HG03175 (cell line): ENCODE data around the gene XRCC1.

Source experiments
- ATAC-seq: cut with Tn5 transposase; IDR thresholded peaks from one replicate; pipeline ENCODE4 v1.9.1; 2021; ENCODE audit warnings: mild to moderate bottlenecking, moderate library complexity; ENCODE audit not compliant: unreplicated experiment

XRCC1 gene

DNA sequence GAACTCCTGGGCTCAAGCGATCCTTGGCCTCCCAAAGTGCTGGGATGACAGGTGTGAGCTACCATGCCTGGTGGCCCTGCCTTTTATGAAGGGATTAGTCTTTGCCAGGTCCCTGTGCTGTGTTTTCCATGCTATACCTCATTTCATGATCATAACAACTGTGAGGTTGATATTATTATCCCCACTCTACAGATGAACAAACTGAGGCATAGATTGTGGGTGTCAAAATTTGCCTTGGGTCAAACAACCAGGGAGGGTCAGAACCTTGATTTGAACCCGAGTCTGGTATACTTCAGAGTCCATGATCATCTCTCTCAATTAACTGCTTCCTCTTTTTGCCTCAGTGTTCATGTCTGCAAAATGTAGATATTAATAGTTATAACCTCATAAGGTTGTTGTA is 7.2 kb upstream of the XRCC1 start:
- no peak for ATAC-seq

DNA sequence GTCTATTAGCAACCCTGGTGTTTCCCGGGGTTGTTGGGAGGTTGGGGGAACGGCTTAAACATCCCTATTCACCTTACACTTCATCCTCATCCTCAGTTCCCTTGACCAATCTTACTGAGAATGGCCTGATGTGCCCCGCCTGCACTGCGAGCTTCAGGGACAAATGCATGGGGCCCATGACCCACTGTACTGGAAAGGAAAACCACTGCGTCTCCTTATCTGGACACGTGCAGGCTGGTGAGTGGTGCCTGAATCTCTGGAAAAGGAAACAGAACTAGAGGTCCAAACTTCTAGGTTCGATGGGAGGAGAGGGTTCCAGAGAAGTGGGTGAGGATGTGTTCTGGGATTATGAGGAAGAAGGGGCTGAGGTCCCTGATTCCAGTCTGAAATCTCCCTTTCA is 6.1 kb upstream of the XRCC1 start:
- no peak for ATAC-seq

DNA sequence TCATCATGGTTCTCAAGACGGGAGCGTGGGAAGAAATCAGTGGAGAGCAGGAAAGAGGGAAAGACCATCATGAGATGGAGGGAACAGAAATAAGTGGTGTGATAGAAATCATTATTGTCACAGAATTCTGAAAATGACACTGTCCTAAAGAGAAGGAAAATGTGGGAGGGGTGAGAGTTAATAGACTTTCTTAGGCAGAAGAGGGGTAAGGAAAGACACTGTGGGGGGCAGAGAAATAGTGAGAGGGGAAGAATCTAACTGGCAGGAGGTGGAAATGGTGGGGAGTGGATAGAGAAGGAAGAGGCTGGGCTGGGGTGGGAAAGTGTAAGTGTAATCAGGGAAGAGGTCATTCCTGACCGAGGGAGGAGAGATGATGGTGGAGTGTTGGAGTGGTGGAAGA is 3.5 kb upstream of the XRCC1 start:
- ATAC-seq: no peak

DNA sequence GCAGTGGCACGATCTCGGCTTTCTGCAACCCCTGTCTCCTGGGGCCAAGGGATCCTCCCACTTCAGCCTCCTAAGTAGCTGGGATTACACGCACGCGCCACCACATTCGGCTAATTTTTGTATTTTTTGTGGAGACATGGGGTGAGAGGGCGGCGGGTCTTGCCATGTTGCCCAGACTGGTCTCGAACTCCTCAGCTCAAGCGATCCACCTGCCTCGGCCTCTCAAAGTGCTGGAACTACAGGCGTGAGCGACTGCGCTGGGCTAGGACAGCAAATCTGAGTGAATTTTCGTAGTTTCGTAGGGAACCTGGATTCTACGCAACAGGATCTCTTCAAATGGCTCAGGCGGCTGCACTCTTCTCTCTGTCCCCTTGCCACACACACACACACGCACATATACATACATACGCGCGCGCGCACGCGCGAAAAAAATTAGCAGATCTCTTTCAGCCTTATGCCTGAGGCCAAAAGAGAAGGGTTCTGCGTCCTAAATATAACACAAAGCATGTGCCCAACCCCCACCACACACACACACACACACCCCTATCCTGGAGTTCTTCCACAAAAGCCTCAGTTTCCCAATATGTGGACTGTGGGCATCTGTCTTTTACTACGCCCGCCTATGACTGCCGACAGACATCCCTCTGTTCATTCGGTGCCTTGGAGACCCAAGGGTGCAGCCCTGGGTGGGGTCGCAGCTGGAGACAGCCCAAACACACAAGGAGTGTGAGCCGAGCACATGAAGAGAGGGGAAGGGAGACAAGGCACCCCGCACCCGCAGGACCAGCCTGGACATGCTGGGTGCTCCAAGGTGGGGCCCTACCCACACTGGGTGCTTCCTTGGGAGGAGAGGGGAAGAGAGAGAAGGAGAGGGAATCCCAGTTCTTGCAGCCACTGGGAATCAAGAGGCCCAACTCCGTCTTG is 890 bp upstream of the XRCC1 start:
- no peak for ATAC-seq

DNA sequence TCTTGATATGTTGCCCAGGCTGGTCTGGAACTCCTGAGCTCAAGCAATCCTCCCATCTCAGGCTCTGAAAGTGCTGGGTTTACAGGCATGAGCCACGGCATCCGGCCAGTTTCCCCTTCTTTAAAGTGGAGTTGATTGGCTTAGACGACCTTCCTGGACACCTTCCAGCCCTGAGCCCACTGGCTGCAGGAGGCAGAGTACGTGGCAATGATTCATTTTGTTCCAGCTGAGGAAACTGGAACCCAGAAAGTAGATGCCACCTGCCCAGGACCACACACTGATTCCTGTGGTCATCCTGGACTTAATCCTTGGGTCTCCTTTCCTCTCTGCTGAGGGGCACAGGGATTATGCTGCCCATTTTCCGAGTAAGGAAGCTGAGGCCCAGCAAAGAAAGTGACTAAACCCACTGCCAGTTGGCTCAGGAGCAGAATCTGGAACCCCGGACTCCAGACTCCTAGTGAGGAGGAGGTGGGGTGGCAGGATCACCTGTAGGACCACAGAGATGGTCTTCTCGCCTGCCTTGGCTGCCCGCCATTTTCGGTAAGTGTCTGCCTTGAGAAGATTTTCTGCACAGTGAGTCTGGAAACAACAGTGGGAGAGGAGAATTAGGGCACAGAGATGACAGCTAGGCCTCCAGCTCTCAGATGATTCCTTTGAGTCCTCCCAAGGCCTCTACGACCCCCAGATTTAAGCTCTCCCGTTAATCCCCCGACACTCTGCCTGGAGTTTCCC is 737 bp downstream of the XRCC1 start:
- no peak for ATAC-seq

DNA sequence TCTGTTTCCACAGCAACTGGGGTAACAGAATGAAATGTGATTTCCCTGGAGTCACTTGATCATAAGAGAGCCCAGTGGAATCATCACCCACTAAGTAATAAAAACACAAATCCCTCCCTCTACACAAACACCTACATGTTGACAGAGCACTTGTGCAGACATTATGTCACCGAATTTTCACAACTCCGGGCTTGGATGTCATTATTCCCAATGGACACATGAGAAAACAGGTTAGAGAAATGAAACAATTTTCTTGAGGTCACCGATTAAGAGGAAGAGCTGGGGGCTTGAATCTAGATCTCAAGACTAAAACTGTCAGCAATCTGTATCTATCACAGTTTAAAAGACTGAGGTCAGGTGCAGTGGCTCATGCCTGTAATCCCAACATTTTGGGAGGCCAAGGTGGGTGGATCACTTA is 3.1 kb downstream of the XRCC1 start:
- no peak for ATAC-seq

DNA sequence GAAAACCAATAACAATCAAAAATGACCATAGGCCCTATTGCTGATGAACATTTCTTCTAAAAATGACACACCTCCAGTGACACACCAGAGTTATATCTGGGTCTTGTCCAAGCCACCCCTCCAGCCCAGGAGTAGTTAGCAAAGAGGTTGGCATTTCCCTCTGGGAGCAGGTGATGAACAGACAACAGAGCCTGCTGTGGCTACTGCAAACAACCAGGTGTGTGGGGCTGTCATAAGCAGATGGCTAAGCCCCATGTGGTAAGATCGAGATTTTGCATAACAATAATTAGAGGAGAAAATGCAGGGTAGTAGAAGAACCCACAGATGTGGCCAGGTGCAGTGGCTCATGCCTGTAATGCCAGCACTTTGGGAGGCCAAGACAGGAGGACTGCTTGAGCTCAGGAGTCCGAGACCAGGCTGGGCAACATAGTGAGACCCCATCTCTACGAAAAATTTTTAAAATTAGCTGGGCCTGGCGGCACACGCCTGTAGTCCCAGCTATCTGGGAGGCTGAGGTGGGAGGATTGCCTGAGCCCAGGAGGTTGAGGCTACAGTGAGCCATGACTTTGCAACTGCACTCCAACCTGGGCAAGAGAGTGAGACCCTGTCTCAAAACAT is 5.0 kb downstream of the XRCC1 start:
- ATAC-seq: no peak

DNA sequence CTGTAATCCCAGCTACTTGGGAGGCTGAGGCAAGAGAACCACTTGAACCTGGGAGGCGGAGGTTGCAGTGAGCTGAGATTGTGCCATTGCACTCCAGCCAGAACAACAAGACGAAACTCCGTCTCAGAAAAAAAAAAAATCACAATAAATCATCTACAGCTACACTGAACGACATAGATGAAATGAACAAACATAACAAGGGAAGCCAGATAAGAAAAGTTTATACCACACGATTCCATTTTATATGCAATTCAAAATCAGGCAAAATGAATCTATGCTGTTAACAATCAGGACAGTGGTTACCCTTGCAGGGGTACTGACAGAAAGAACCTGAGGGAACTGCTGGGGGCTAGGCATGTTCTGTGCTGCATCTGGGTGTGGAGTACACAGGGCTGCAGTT is 5.7 kb downstream of the XRCC1 start:
- no peak for ATAC-seq

DNA sequence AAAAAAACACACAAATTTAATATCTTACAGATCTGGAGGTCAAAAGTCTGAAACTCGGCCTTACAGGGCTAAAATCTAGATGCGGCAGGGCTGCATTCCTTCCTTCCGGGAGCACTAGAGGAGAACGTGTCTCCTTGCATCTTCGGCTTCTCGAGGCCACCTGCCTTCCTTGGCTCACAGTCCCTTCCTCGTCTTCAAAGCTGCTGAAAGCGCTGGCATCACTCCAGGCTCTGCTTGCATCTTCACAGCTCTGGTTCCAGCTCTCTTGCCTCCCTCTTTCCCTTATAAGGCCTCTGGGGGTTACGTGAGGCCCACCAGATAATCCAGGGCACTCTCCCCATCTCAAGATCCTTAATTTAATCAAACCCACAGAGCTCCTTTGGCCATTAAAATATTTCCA is 10.5 kb downstream of the XRCC1 start:
- no peak for ATAC-seq

DNA sequence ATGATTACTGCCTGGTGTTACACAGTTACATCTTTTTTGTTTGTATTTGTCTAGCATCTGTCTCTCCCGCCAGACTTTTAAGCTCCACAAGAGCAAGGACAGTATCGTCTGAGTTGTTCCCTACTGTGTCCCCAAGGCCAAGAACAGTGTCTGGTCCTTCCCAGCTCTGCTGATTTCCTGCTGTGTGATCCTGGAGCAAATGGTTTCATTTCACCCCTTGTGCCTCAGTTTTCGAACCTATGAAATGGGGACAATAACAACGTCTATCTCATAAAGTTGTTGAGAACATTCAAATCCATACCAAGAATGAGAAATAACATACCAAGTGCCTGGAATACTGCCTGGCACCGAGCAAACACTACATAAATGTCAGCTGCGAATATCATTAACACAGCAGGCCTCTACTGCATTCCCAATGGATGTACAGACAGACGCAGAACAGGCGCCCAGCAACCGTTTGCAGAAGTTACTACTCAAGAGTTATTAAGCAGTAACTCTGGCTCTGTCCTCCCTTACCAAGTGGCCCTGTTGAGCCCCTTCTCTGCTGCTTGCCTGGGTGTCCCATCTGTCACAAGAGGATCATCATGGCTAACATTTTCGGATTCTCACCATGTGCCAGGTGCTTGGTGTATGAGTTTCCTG is 11.4 kb downstream of the XRCC1 start:
- ATAC-seq: no peak

DNA sequence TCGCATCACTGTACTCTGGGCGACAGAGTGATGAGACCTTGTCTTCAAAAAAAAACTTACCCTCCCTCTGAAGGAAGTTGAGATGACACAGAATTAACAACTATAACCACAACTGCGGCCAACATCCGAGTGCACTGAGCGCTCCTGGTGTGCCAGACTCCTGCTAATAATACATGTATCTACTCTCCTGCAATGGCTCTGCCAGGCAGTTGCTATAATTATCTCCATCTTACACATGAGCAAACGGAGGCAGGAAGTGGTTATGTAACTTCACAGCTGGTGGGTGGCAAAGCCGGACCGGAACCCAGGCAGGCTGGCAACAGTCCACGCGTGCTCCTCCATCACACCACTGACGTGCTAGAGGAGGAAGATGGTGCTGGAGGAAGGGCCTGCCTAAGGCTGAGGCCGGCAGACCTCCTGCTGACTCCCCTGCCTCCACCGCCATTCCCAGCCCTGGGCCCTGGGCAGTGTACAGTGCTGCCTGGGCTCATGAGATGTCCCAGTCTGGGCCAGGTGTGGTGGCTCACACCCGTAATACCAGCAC is 12.6 kb downstream of the XRCC1 start:
- ATAC-seq: peak; percentile 90

DNA sequence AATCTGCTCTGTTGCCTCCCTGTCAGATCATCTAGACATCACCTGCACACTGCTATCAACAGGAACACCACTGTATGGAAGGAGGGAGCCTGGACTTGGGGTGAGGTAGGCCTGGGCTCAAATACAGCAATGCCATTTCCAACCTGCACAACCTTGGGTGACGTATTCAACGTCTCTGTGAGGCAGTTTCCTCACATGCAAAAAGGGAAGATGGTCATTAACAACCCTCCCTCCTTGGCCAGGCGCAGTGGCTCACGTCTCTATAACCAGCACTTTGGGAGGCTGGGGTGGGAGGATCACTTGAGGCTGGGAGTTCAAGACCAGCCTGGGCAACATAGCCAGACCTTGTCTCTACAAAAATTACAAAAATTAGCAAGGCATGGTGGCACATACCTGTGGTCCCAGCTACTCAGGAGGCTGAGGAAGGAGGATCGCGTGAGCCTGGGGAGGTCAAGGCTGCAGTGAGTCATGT is 13.1 kb downstream of the XRCC1 start:
- ATAC-seq: no peak

DNA sequence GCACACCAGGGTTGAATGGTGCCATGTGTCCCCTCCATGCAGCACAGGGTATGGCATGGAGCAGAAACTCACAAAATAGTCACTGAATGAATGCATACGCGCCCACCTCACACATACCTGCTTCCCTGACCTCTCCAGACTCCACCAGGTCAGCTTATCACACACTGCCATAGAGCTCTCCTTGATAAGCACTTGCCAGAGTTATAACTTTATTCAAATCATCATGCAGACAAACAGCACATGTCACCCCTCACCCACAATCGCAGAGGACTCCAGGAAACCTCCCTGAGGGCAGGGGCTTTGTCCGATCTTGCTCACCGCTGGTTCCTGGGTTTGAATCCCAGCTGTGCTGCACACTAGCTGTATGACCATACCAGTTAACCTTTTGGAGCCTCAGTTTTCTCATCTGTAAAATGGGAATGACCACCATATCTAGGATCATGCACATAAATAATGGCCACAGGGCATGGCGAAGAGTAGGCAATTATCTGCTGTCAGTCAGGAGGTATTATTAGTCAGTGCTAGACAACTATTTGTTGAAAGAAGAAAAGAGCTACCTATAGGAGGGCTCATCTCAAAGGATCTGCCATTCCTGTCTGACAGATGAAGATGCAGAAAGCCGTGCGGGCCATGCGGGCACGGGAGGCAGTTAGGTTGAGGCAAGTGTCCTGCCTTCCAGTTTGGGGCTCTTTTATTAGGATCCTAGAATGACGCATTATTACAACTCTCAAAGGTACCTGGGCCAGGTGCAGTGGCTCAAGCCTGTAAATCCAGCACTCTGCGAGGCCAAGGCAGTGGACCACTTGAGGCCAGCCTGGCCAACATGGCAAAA is 14.0 kb downstream of the XRCC1 start:
- no peak for ATAC-seq

DNA sequence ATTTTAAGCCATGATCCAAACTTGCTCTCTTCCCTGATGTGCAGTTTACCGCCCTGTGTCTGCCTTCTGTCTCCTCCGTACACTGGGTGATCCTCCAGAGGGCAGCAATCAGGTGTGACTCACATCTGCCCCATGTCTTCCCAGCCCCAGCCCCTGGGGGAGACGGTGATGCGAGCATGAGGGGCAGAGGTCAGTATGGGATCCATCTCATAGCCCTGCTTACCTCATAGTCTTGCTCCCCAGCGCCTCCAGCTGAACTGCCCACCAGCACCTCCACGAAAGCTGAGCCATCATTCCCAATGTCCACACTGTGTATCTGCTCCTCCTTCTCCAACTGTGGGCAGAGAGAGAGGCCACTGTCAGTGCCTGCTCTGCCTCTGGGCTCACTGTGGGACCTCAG is 14.6 kb downstream of the XRCC1 start:
- no peak for ATAC-seq

DNA sequence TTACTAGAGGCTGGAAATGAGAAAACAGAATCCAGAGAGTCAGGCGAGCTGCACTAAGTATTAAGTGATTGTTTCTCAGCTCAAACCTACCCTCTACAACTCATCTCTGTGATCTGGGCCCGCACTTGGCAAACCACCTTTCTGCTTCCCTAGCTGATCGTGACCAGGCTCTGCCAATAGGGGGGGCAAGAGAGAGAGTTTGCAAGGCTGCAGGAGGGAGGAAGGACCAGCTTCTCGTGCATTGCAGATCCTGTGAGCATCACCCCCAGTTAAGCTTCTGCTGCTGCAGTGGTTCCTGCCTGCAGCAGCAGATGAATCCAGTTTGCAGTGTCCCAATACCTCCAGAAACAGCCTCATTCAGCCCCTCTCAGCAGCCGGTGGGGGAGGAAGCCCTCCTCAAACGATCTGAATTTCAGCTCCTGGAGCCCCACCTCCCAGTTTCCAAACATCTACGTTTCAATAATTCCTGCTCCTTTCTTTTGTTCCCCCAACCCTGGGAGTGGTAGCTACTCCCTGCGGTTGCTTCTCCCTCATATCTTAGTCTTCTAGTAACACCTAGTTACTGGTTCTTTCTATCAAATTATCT is 20.0 kb downstream of the XRCC1 start:
- ATAC-seq: no peak

DNA sequence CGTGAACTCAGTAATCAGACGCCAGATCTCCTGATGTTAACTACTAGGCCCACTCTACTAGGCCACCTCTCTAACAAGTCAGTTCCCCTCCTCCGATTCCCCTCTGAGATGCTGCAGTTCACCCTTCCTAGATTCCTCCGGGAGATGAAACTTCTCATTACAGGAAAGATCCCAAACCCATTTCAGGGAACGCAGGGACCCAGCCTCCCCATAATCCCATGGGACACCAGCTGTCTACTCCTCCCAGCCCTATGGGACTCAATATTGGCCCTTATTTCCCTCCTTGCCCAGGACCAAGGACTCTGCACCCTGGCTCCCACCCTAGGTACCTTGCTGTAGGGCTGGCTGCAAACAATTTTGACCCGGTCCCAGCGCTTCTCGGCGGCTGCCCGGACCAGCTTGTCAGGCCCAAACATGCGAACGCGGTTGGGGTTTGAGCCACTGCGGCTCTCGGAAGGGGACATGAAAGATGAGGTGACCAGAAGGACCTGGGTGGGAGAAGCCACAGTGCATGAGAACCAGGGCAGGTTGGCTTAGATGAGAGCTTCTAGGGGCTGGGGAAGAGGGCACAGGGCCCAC is 20.9 kb downstream of the XRCC1 start:
- no peak for ATAC-seq

DNA sequence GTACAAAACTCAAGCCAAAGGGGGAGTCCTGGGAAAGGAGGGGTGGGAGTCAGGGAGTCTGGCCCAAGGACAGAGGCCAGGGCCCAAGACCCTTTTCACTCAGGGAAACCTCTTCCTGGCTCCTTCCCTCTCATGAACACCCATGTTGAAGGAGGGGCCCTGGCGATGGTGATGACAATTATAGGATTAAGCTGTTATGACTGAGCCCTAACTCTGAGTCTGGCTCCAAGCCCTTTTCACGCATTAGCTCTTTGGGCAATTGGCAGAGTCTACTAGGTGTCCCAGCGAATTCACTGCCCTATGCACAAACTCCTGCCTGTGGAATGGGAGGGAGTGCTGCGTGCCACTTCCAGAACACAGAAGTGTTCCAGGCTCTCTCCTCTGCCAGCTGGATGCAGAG is 21.7 kb downstream of the XRCC1 start:
- ATAC-seq: no peak

DNA sequence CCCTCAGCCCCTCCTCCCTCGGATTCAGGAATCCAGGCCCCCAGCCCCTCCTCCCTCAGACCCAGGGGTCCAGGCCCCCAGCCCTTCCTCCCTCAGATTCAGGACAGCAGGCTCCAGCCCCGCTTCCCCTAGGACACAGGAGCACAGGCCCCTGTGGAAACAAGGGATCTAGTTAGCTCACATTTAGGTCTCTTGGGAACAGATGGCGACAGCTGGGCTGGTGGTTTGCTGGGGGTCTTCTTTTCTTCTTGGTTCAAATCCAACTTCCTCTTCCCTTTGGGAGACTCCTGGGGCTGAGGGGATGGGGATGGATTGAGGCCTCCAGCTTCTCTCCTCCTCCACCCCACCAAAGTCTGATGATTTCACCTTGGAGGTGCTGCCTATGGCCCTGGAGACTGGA is 22.7 kb downstream of the XRCC1 start:
- no peak for ATAC-seq

DNA sequence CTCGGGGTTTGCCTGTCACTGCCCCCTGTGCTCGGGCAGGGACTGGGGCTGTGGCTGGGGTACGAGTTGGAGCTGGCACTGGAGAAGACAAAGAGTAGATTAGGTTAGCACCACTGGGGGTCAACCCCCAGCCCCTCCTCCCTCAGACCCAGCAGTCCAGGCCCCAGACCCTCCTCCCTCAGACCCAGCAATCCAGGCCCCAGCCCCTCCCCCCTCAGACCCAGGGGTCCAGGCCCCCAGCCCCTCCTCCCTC is 23.2 kb downstream of the XRCC1 start:
- no peak for ATAC-seq
